H9 (cell line): ENCODE results near the gene FAM193B. TPM values are rescaled to one million over a fixed set of nuclear protein-coding genes. Genes with fewer than 3 reads are reported as not detected.

Experiments used
- DNase-seq: peaks from one replicate; pipeline ENCODE4 v3.0.0-alpha.2; 2017
- H2AFZ ChIP-seq: one replicate; pipeline ENCODE4 v1.6.1; 2013; ENCODE audit warnings: mild to moderate bottlenecking, low read length, control low read depth, moderate library complexity
- H2AK5ac ChIP-seq: 2 replicates; pipeline ENCODE4 v1.6.1; 2013; ENCODE audit warnings: low read length, control low read depth, mixed read lengths; ENCODE audit not compliant: insufficient read length
- H2BK120ac ChIP-seq: one replicate; pipeline ENCODE4 v1.6.1; 2013; ENCODE audit warnings: low read depth, mild to moderate bottlenecking, low read length, control low read depth, inconsistent platforms; ENCODE audit not compliant: poor library complexity, severe bottlenecking
- H2BK12ac ChIP-seq: 2 replicates; pipeline ENCODE4 v1.6.1; 2013; ENCODE audit warnings: low read length, control low read depth, mixed read lengths, low read depth; ENCODE audit not compliant: insufficient read length
- H2BK15ac ChIP-seq: 2 replicates; pipeline ENCODE4 v1.6.1; 2013; ENCODE audit warnings: low read depth, low read length, control low read depth
- H2BK20ac ChIP-seq: one replicate; pipeline ENCODE4 v1.6.1; 2013; ENCODE audit warnings: low read depth, mild to moderate bottlenecking, low read length, control low read depth, inconsistent platforms; ENCODE audit not compliant: poor library complexity, severe bottlenecking
- H2BK5ac ChIP-seq: 2 replicates; pipeline ENCODE4 v1.6.1; 2013; ENCODE audit warnings: low read length, control low read depth, mixed read lengths; ENCODE audit not compliant: insufficient read length
- H3K14ac ChIP-seq: 2 replicates; pipeline ENCODE4 v1.6.1; 2013; ENCODE audit warnings: low read length, control low read depth; ENCODE audit not compliant: insufficient read depth
- H3K18ac ChIP-seq: 2 replicates; pipeline ENCODE4 v1.6.1; 2013; ENCODE audit warnings: low read depth, mild to moderate bottlenecking, mixed read lengths, low read length, control low read depth; ENCODE audit not compliant: insufficient read length
- H3K23ac ChIP-seq: 2 replicates; pipeline ENCODE4 v1.6.1; 2013; ENCODE audit warnings: low read length, control low read depth, mixed read lengths, low read depth; ENCODE audit not compliant: insufficient read length
- H3K23me2 ChIP-seq: 2 replicates; pipeline ENCODE4 v1.6.1; 2013; ENCODE audit warnings: low read depth, mild to moderate bottlenecking, mixed read lengths, low read length, control low read depth; ENCODE audit not compliant: insufficient read length, poor library complexity, severe bottlenecking
- H3K27ac ChIP-seq: 2 replicates; pipeline ENCODE4 v1.5.1; 2013; ENCODE audit warnings: low read length, control low read depth, mixed read lengths, low read depth; ENCODE audit not compliant: insufficient read length
- H3K27me3 ChIP-seq: 2 replicates; pipeline ENCODE4 v1.6.1; 2013; ENCODE audit warnings: low read length, control low read depth, inconsistent platforms; ENCODE audit not compliant: insufficient read depth
- H3K4ac ChIP-seq: 2 replicates; pipeline ENCODE4 v1.6.1; 2013; ENCODE audit warnings: low read depth, mild to moderate bottlenecking, control low read depth, inconsistent platforms, low read length, moderate library complexity
- H3K4me1 ChIP-seq: 2 replicates; pipeline ENCODE4 v1.6.1; 2013; ENCODE audit warnings: low read length, control low read depth, inconsistent platforms; ENCODE audit not compliant: insufficient read depth
- H3K4me2 ChIP-seq: 2 replicates; pipeline ENCODE4 v1.6.1; 2013; ENCODE audit warnings: low read length, control low read depth, mixed read lengths; ENCODE audit not compliant: insufficient read length, insufficient read depth
- H3K56ac ChIP-seq: 2 replicates; pipeline ENCODE4 v1.6.1; 2013; ENCODE audit warnings: low read depth, mild to moderate bottlenecking, mixed read lengths, low read length, control low read depth; ENCODE audit not compliant: insufficient read length
- H3K79me1 ChIP-seq: 2 replicates; pipeline ENCODE4 v1.6.1; 2013; ENCODE audit warnings: low read depth, mild to moderate bottlenecking, moderate library complexity, low read length, control low read depth, inconsistent platforms; ENCODE audit not compliant: insufficient read depth, poor library complexity, severe bottlenecking
- H3K79me2 ChIP-seq: 2 replicates; pipeline ENCODE4 v1.6.1; 2013; ENCODE audit warnings: low read length, control low read depth, inconsistent platforms; ENCODE audit not compliant: insufficient read depth
- H3K9ac ChIP-seq: 2 replicates; pipeline ENCODE4 v1.6.1; 2013; ENCODE audit warnings: low read length, control low read depth, mixed read lengths; ENCODE audit not compliant: insufficient read length; ENCODE audit errors: extremely low read depth
- H3K9me3 ChIP-seq: one replicate; pipeline ENCODE4 v1.6.1; 2013; ENCODE audit warnings: low read depth, low read length, inconsistent platforms; ENCODE audit not compliant: control insufficient read depth
- H3T11ph ChIP-seq: one replicate; pipeline ENCODE4 v1.6.1; 2013; ENCODE audit warnings: mild to moderate bottlenecking, low read length, control low read depth, inconsistent platforms
- H4K20me1 ChIP-seq: one replicate; pipeline ENCODE4 v1.6.1; 2013; ENCODE audit not compliant: control insufficient read depth, insufficient read length, insufficient read depth
- H4K5ac ChIP-seq: 2 replicates; pipeline ENCODE4 v1.6.1; 2013; ENCODE audit warnings: low read depth, mild to moderate bottlenecking, mixed read lengths, low read length, control low read depth; ENCODE audit not compliant: insufficient read length
- H4K8ac ChIP-seq: replicated peaks from 2 replicates; pipeline ENCODE4 v1.6.1; 2013; ENCODE audit warnings: low read length, control low read depth, mixed read lengths, low read depth; ENCODE audit not compliant: insufficient read length
- H4K91ac ChIP-seq: 2 replicates; pipeline ENCODE4 v1.6.1; 2013; ENCODE audit warnings: low read depth, mild to moderate bottlenecking, moderate library complexity, mixed read lengths, low read length, control low read depth; ENCODE audit not compliant: insufficient read length
- H3K27ac Mint-ChIP-seq, 3 experiments: 2 replicates in 2 of 3; 3 replicates in 1 of 3; pipeline ENCODE4 v1.8.0; 2020 to 2021; ENCODE audit warnings: mixed read lengths in 3 of 3, mild to moderate bottlenecking in 1 of 3, moderate library complexity in 1 of 3
- H3K27me3 Mint-ChIP-seq: 2 replicates; pipeline ENCODE4 v1.8.0; 2021; ENCODE audit warnings: low read depth, mild to moderate bottlenecking, moderate library complexity, mixed read lengths
- H3K36me3 Mint-ChIP-seq, 3 experiments: 2 replicates in 2 of 3; 3 replicates in 1 of 3; pipeline ENCODE4 v1.8.0; 2020 to 2021; ENCODE audit warnings: low read depth in 3 of 3, mixed read lengths in 3 of 3; ENCODE audit not compliant: insufficient read depth in 1 of 3
- H3K4me1 Mint-ChIP-seq, 2 experiments: 2 replicates each; pipeline ENCODE4 v1.8.0; 2020; ENCODE audit warnings: mixed read lengths in 2 of 2
- H3K4me3 Mint-ChIP-seq, 2 experiments: 2 replicates in 1 of 2; 3 replicates in 1 of 2; pipeline ENCODE4 v1.8.0; 2020 to 2021; ENCODE audit warnings: mild to moderate bottlenecking in 2 of 2, mixed read lengths in 2 of 2, moderate library complexity in 1 of 2
- H3K9me3 Mint-ChIP-seq, 2 experiments: 2 replicates in 1 of 2; 3 replicates in 1 of 2; pipeline ENCODE4 v1.8.0; 2020; ENCODE audit warnings: mild to moderate bottlenecking in 2 of 2, mixed read lengths in 2 of 2, moderate library complexity in 1 of 2
- CTCF ChIP-seq: fragments of 200-600 bp; sonication (generic); conservative IDR thresholded peaks from 3 replicates; pipeline ENCODE4 v1.8.0; 2021; ENCODE audit warnings: antibody characterized with exemption, mild to moderate bottlenecking
- WGBS: extraction: QIAGEN DNeasy Blood & Tissue Kit; methylation state at CpG from one replicate; pipeline ENCODE4 v1.1.7; 2013; ENCODE audit warnings: missing lambda C conversion rate, low lambda C conversion rate, mixed read lengths; ENCODE audit not compliant: insufficient read length; ENCODE audit errors: extremely low coverage; 5-methylcytosine and 5-hydroxymethylcytosine counted together
- total RNA-seq: library from RNA; stranded (reverse); gene quantifications from 2 replicates; pipeline ENCODE4 v1.2.1, GENCODE V29; 2021

FAM193B gene
- total RNA-seq, 1 experiment from 2014 or later, result 71.5 TPM

- Histone ChIP-seq H4K8ac (no peak overlapping the region), H3K14ac (no peak overlapping the region), H2BK15ac (no peak overlapping the region), H3K79me2 (peaks cover 3% of the 10 kb centered on the region; the same call in 1 of the 2 replicates), H2BK120ac (no peak overlapping the region), H3K9ac (no peak overlapping the region), H3K9me3 (no peaks in the 10 kb centered on the region), H3K79me1 (peaks cover 8% of the 10 kb centered on the region), H3T11ph (no peak overlapping the region), H4K91ac (no peak overlapping the region), H3K27ac (no peak overlapping the region), H3K27me3 (no peaks in the 10 kb centered on the region), H3K4ac (no peak overlapping the region), H4K5ac (no peak overlapping the region), H3K23ac (no peak overlapping the region), H3K4me1 (peaks cover 4% of the 10 kb centered on the region; the same call in 1 of the 2 replicates), H3K23me2 (peaks cover 14% of the 10 kb centered on the region), H3K56ac (no peak overlapping the region), H2AFZ (no peak overlapping the region), H2BK20ac (no peak overlapping the region), H2AK5ac (no peak overlapping the region), H4K20me1 (no peaks in the 10 kb centered on the region), H3K4me2 (no peak overlapping the region), H2BK5ac (no peak overlapping the region), H3K18ac (no peak overlapping the region), H2BK12ac (no peak overlapping the region)
- peaks cover 29 to 30% of the 10 kb centered on the region in 2 experiments for H3K4me1 Mint-ChIP-seq
- no peak for TF ChIP-seq CTCF
- peaks cover 14% of the 10 kb centered on the region for H3K27me3 Mint-ChIP-seq
- no CpG with 5 or more reads among the region's 5 CpGs for WGBS
- H3K36me3 Mint-ChIP-seq, result peaks cover 10 to 16% (median 14%) of the 10 kb centered on the region in 3 experiments
- no peak overlapping the region for H3K27ac Mint-ChIP-seq
- no peak overlapping the region for H3K4me3 Mint-ChIP-seq
- no peak for DNase-seq
- H3K9me3 Mint-ChIP-seq, result peaks cover 24 to 26% of the 10 kb centered on the region in 2 experiments
Observed at GRCh38 chr5:177557796-177558195, 3.4 kb upstream of the FAM193B start.
